ENCODE measurements around the gene PRKACA.
"Not testable (repeated sequence)": the region's sequence is repeated elsewhere in the genome, so short reads cannot be mapped to it uniquely, and the experiment has no call there.

The PRKACA gene

DNA sequence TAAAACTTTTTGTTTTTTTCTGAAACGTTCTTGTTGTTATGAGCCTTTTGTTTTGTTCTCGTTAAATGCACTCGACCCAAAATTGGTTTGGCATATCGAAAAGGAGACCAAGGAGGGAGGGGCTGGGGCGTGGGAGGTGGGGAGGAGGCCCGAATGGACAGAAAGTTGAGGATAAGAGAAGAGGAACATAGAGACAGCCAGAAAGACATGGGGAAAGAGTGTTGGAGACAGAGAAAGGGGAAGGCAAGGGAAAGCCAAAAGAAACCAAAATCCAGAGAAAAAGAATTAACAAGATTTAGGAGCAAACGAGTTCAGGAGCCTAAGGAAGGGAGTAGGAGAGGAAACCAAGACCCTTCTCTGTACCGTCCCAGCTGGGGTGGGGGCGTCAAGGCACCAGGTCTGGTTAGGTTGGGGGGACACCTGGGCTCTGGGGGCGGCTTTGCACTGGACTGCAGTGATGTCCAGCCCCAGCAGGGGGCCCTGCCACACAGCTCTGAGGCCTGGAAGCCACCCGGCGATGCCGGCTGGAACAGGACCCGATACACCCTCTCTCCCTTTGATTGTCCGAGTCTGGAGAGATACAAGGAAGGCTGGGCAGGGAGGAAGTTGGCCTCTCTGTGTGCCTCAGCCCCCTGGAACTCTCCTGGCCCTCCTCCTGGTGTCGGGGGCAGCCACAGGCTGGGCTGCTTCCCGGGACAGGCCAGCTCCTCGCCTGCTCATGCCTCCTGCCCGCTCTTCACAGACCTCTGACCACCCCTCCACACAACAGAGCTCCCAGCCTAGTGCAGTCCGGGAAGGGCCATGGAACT, 30.4 kb upstream of the PRKACA start:
- DNase-seq = peak in 1 of 2 experiments; percentile 13

DNA sequence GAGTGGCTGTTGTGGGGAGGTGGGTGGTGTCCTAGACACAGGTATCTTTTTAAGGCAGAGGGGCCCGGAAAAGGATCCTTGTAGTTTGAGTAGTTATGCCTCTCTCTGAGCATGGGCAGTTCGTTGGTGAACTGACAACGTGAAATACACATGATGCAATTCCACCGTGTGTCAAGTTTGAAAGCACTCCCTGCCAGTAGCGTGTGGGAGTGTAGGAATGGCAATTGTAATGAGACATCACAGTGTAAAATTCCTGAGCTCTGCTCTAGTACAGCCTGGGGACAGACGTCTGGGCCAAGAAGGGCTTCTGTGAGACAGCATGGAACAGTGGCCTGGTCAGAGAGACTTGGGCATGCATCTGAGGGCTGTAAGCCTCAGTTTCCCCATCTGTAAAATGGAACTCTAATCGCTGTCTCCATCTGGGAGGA, 29.2 kb upstream of the PRKACA start:
- no peak for DNase-seq

DNA sequence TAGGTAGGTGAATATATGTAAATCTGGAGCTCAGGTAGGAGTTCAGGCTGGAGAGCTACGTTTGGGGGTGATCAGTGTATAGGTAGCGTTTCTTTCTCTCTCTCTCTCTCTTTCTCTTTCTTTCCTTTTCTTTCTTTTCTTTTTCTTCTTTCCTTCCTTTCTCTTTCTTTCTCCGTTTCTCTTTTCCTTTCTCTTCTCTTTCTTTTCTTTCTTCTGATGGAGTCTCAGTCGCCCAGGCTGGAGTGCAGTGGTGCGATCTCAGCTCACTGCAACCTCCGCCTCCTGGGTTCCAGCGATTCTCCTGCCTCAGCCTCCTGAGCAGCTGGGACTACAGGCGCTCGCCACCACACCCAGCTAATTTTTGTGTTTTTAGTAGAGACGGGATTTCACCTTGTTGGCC, 28.6 kb upstream of the PRKACA start:
- DNase-seq = not testable (repeated sequence)

DNA sequence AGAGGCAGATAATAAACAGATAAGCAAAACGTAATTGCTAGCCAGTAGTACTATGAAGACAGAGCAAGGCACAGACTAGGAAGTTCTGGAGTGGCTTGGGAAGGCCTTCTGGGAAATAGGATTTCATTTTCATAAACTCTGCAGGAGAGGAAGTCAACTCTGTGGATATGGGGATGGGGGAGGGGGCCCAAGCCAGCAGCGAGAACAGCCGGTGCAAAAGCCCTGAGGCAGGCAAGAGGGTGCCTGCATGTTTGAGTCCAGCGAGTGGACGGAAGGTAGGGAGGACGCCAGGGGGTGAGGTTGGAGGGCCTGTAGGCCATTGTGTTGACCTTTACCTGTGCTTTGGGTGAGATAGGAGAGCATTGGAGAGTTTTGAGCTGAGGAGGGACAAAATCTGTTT, 27.8 kb upstream of the PRKACA start:
- no peak for DNase-seq

DNA sequence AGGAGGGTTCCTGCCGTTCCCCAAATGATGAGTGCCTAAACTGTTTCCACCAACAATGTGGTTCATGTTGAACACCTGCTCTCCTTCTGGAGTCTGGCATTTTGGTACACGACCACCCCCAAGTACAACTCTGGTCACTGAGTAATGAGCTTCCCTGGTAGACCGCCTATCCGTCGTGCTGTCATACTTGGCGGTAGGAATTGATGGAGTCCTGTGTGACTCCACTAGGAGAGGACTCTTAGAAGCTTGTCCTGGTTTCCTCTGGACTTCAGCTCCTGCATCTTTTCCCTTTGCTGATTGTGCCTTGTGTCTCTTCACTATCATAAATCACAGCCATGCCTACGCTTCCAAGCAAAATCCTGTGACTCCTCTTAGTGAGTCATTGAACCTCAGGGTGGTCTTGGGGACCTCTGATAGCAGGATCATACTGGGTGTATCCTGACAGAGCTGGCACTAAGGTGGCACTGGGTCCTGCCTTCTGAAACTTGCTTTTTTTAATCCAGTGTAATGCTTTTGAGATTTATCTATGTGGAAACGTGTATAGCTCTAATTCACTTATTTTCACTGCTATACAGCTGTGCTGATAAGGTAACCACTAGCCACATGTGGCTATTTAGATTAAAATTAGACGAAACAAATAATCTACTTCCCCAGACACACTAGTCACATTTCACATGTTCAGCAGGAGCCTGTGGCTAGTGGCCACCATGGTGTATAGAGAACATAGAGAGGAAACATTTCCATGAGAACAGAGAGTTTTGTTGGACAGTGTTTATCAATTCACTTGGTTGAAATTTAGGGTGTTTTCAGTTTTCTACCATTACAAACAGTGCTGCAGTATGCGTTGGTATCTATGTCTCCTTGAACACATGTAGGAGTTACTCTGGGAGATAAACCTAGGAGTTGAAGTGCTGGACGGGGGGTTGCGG, 25.0 kb upstream of the PRKACA start:
- no peak for DNase-seq

DNA sequence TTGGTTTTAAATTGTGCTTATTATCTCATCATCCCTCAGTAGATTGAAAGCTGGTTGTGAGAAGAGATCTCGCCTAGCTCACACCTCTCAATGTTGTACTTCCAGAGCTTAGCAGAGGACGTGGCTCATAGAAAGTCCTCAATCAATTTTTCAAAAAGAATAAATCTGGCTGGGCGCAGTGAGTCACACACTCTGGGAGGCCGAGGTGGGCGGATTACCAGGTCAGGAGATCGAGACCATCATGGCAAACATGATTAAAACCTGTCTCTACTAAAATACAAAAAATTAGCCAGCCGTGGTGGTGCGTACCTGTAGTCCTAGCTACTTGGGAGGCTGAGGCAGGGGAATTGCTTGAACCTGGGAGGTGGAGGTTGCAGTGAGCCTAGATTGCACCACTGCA, 23.5 kb upstream of the PRKACA start:
- DNase-seq = no peak

DNA sequence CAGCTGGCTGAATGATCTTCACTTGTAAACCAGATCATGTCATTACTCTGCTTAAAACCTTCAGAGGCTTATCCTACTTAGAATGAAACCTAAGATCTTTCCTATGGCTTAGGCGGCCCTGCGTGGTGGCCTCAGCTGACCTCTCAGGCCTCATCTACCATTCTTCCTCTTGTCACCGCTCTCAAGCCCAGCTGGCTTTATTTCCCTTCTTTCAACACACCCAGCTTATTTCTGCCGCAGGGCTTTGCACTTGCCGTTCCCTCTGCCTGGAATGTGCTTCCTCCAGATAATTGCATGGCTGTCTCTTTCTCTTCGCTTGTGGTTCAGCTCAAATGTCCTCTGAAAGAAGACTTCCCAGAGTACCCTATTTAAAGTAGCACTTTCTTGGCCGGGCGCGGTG, 22.4 kb upstream of the PRKACA start:
- peak; percentile 88 to 91 for DNase-seq

DNA sequence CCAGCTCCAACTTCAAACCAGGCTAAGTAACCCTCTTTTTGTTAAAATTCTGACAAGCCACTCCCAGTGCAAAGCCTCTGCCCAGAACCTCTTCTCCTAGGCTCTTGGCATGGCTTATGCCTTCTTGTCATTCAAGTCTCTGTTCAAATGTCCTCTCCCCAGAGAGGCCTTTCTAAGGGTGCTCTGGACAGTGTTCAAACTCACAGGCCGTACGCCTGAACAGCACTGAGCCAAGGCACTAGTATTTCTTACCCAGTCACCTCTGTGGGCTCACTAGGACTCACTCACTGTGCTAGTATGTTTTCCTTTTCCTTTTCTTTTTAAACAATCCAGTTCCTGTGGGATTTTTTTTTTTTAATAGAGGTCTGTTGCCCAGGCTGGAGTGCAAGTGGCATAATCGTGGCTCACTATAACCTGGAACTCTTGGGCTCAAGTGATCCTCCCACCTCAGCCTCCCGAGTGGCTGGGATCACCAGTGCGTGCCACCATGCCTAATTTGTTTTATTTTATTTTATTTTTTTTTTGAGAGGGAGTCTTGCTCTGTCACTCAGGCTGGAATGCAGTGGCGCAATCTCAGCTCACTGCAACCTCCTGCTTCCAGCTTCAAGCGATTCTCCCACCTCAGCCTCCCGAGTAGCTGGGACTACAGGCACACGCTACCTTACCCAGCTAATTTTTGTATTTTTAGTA, 21.2 kb upstream of the PRKACA start:
- DNase-seq = no peak

DNA sequence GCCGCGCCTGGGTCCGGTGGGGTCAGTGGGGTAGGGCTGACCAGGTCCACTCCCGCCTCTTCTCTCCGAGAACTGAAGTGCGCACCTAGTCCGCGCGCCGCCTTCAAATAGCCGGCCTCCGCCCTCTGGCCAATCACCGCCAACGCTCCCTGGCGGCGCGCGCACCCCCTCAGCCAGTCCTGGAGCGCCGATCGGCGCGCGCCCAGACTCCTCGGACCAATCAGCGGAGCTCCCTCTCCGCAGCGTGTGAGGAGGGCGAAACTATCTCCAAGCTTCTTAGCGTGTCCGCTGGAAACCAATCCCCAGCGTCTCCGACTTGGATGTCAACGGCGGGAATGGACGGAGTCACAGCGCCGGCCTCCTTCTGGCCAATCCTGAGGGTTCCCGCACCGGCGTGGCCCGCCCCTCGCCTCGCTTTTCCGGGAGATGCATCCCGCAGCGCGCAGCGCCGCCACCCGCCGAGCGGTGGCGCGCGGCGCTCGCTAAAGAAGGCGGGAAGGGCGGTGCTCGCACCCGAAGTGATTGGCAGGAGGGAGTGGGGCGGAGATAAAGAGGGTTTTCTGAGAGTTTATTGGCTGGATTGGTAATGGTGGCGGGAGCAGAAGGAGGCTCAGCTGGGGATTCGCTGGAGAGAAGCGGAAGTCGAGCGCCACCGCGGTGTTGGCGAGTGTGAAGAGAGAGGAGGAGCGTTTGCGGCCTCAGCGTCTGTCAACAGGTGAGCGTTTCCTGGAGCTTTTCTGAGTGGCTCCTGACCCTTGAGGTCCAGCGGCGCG, 19.1 kb upstream of the PRKACA start, which contains the start of gene ASF1B:
TSS of gene ASF1B (minus strand) at position 81 of the 773 bp plus-strand sequence. CDS start 133 bp downstream, outside the sequence.
- DNase-seq = peak; percentile 100

DNA sequence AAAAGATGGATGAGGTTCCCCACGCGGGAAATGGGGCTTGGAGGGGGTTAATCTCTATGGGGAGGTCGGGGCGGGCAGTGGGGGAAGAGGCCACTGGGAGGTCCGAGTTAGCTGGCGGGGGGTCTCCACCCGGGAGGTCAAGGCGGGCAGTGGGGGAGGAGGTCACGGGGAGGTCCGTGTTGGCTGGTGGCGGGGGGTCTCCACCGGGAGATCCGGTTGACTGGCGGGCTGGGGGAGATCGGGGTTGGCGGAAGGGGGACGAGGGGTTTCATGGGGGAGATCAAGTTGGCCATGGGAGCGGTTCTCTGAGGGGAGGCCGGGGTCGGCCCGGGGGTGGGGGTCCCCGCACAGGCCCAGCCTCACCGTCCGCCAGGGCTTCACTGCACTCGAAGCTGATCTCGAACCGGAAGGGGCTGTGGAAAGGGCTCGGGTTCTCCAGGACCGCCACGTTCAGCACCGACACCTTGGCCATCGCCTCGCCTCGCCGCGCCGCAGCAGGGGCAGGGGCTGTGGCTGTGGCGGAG, 18.5 kb upstream of the PRKACA start:
- no peak for DNase-seq

DNA sequence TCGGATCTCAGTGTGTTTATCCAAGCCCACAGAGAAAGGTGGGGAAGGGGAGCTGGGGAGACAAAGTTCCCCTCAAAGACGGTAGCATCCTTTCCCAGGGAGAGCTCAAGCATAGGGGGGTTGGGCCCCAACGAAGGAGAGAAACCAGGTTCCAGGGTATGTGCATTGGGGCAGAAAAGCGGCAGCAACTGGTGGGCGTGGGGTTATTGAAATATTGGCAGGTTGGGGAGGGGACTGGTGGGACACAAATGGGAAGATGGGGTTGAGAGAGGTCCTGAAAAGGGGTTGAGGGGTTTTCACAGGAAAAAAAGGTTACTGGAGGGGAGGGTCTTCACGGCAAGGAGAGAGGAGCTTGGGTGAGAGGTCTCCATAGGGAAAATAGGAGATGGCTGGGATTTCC, 17.8 kb upstream of the PRKACA start:
- DNase-seq = no peak

DNA sequence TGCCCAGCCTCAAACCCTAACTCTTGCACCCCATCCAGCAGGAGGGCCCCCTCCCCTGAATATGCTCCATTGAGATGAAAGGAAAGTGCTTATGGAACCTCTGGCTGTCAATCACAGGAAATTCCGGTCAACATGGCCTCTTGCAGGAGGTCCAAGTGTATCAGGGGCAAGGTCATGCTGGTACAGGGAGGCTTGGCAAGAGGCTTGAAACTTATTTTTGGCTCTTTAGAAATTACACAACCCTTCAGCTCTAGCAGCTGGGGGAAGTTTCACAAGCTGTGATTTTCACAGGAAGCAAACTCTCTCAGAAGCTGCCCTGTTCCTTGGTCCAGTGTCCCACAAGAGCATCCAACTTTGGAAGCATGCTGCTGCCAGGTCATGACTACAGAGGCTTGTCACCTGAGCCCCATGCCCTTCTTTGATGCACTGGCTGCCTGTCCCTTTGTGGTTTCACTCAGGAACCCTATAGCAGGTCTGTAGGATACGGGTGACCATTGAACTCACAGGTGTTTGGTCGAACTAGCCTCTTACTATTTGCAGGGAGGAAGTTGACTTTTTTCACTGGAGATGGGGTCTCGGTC, 10.5 kb upstream of the PRKACA start:
- peak; percentile 51 to 68 for DNase-seq

DNA sequence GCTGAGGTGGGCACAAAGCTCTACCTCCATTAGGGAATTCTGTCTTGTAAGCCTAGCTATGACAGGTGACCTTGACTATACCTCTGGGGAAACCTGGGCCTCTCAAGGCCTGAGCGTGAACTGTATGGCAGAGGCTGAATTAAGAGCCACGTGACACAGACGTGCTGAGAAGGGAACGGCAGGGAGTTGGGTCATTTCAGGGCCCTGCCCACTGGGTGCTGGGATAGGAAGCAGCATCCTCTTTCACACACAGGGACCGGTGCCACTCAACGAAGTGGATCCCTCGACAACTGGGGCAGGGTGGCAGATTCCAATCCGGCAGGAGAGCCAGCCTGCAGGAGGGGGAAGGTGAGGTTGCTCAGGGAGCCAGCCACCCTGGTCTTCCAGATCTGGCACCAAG, 9.6 kb upstream of the PRKACA start:
- DNase-seq = no peak

DNA sequence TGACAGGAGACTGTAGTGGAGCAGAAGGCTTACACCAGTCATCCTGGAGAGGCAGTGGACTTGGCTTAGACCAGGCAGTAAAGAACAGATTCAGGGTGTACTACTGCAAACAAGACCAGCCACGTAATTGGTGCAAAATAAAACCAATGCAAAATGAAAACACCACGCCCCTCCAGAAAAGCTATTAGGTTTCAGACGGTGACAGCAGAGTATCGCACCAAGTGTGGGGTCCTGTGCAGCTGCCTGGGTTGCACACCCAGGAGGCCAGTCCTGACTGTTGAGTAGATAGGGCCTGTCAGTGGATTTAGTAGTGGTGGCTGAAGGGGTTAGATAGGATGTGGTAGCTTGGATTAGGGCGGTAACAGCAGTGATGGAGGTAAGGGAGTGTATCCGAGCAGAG, 5.4 kb upstream of the PRKACA start:
- DNase-seq = no peak

DNA sequence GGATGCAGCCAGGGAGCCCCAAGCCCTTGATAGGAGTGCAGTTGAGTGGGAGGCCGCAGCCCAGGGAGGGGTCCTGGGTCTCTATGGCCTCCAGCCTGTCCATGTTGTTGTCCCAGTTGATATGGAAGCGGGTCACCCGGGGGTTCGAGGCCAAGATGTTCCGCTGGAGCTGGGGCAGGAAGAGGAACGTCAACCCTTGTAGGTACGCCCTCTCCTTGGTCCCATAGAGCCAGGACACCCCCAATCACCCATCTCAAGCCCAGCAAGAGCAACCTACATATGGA, 2.9 kb upstream of the PRKACA start:
- DNase-seq = no peak

DNA sequence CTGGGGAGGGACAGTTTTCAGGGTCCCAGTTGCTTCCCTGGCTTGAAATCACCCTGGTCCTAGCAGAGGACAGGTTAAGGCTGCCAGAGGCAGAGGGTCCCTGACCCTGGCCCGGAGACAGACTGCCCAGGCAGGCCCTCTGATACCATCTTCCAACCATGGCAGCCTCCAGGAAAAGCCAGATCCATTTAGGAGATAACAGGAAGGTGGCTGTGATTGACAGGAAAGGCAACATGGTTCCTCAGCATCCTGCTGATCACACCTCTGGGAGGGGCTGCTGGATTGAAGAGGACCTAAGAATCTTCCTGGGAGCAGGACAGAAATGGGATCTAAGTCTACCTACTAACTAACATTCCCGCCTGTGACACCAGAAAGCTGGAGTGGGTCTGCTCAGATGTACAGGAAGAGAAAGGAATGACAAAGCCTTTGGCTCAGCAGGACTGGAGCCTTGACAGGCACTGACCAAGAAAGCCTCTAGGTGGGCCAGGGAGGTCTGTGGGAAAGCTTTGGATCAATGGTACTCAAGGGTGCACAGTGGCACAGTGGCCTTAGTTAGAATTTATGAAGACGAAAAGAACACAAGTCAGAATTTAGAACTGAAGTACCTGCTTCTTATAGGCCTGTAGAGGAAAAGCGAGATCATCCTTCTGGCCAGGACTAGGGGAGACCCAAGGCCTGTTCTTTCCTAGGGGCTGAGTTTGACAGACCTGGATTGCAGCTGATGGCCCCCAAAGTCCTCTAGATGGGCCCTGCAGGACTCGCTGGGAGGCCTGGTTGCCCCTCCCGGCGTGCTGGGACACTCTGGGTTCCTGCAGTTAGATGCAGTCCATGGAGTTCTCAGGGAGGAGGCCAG, 2.3 kb upstream of the PRKACA start:
- DNase-seq = no peak

DNA sequence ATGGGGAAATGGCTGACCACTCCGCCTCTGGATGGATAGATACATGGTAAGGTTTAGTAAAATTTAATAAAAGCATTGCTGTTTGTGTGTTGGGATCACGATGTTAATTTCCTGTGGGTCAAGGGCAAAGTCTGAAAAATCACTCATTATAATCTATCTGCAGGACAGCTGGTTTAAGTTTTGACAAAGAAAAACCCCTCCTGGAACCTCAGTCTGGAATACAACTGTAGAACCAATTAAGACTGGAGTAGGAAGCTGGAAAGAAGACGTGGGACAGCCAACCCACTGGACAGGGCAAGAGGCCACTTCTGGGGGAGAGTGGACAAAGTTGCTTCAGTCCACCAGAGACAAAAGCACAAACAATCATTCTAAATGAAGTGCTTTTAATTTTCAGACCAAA, 1.6 kb upstream of the PRKACA start:
- DNase-seq = peak in 1 of 2 experiments; percentile 44

DNA sequence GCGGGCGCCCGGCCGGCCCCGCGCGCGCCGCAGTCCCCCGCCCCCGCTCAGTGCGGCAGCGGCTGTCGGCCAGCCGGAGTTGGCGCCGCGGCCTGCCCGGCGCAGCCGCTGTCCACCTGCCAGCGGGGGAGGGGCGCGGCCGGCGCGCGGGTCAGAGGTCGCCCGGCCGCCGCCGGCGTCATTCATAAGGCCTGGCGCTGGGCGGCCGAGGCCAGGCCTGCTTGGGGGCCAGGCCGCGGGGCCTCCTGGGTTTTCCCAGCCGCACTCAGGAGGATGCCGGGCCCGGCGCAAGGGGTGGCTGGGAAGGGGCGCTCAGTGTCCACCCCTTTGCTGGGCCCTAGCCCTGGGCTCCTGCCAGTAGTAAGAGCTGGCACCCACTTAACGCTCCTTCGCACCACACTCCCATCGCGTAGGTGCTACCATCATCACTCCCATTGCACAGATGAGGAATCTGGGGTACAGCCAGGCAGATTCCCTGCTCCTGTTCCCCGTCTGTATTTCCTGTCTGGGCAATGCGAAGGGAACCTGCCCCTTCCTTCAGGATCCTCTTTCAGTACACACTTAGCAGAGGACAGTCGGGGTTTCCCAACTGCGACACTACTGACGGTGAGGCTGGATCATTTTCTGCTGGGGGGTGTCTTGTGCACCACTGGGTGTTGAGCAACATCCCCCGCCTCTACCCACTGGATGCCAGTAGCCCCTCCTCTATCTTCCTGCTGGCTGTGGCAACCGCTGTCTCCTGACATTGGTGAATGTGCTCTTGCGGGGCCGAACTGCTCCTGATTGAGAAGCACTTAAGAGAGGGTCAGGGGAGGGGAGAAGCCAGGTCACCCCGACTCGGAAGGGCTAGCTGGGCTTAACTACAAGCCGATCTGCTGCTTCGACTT, 846 bp upstream of the PRKACA start:
- DNase-seq = peak; percentile 95

DNA sequence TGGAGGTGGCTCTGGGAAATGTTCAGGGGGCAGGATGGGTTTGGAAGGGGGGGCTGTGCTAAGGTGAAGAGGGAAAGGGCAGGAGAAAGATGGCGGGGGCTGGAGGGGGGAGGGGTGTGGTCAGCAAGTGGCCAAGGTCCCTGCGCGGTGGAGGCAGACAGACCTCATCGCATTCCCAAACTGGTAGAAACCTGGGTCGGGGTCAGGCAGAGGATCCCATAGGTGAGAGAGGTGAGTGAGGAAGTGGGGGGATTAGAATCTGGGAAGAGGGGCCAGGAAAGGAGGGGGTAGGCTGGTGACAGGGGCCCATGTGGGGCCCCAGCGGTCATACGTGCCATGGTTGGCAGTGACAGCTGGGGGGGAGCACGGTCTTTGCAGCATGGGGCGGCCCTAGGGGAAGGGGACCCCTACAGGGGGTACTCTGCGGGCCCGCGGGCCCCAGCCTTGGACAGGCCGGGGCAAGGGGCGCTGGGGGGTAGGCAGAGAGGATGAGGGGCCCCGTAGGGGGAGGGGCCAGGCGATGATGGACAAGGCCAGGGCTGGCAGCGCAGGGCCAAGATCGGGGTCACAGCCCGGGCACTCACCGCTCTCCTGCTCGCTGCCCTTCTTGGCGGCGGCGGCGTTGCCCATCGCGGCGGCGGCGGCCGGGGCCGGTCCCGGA, 514 bp downstream of the PRKACA start:
- DNase-seq = no peak

All from AML-193 (cell line).